Measurements from ENCODE around the gene ANO2. TPM values are rescaled to one million over a fixed set of nuclear protein-coding genes. Genes with fewer than 3 reads are reported as not detected.

The ANO2 gene
- total RNA-seq, 1 donor from 2014 or later: 7.8 TPM

- DNase-seq: no peak
Observed at GRCh38 chr12:5577211-5577612, 367.8 kb downstream of the ANO2 start.

GRCh38 chr12:5575987-5576386 is 369.1 kb downstream of the ANO2 start:
- DNase-seq: no peak

GRCh38 chr12:5575232-5575631 is 369.8 kb downstream of the ANO2 start:
- no peak for DNase-seq

- no peak for DNase-seq
Observed at GRCh38 chr12:5573390-5573789, 371.7 kb downstream of the ANO2 start.

GRCh38 chr12:5571115-5571514 is 373.9 kb downstream of the ANO2 start:
- no peak for DNase-seq

- DNase-seq: no peak
Observed at GRCh38 chr12:5570416-5570815, 374.6 kb downstream of the ANO2 start.

GRCh38 chr12:5568325-5568981 is 376.6 kb downstream of the ANO2 start:
- DNase-seq: no peak

GRCh38 chr12:5567016-5567725 is 377.9 kb downstream of the ANO2 start:
- DNase-seq: peak; percentile 7

- no peak for DNase-seq
Observed at GRCh38 chr12:5565933-5566599, 379.0 kb downstream of the ANO2 start.

- no peak for DNase-seq
Observed at GRCh38 chr12:5562581-5562980, 382.5 kb downstream of the ANO2 start.

GRCh38 chr12:5561846-5562245 is 383.2 kb downstream of the ANO2 start:
- DNase-seq: no peak

GRCh38 chr12:5561057-5561456 is 384.0 kb downstream of the ANO2 start:
- no peak for DNase-seq

- DNase-seq: no peak
Observed at GRCh38 chr12:5560265-5560664, 384.8 kb downstream of the ANO2 start.

GRCh38 chr12:5557906-5558305 is 387.2 kb downstream of the ANO2 start:
- DNase-seq: no peak

GRCh38 chr12:5556946-5557673 is 387.9 kb downstream of the ANO2 start:
- no peak for DNase-seq

GRCh38 chr12:5556033-5556614 is 388.9 kb downstream of the ANO2 start:
- DNase-seq: no peak

- DNase-seq: peak; percentile 61
Observed at GRCh38 chr12:5554711-5555110, 390.3 kb downstream of the ANO2 start.

- no peak for DNase-seq
Observed at GRCh38 chr12:5549011-5549410, 396.0 kb downstream of the ANO2 start.

GRCh38 chr12:5548152-5548943 is 396.7 kb downstream of the ANO2 start:
- DNase-seq: no peak

- DNase-seq: no peak
Observed at GRCh38 chr12:5546616-5547015, 398.4 kb downstream of the ANO2 start.

- DNase-seq: no peak
Observed at GRCh38 chr12:5537771-5538170, 407.3 kb downstream of the ANO2 start.

All from skin of body (tissue), 2 donors.